Measurements from ENCODE around the gene ZNF420. TPM values are rescaled to one million over a fixed set of nuclear protein-coding genes. Genes with fewer than 3 reads are reported as not detected.
A peak's percentile ranks its signal among the peaks of the same experiment; 100 is the strongest.

ZNF420 gene
- total and polyA plus RNA-seq, 4 donors, result 1.1 to 11.8 (median 7.4) TPM

- H3K4me1 ChIP-seq (ENCODE audit: control insufficient read depth in 1 of 2, insufficient read depth in 2 of 2, low read length in 2 of 2), result no peaks in the 10 kb centered on the region
- H3K36me3 ChIP-seq (ENCODE audit: control insufficient read depth in 1 of 2, insufficient read depth in 2 of 2, low read length in 1 of 2), result peaks cover 5% of the 10 kb centered on the region in 2 donors
- DNase-seq (peak; percentile 95), ATAC-seq (ENCODE audit: low FRiP score) (peak; percentile 100)
- intact Hi-C loops (cut with DNase I), result loop anchor here (2.0 to 10.0 kb wide), 4 partner anchors 38 to 200 kb away; partner anchors contain the start of genes ZNF420 (in 1 of the 2) and ZNF585B (in 1 of the 2)
- H3K9me3 ChIP-seq (ENCODE audit: control insufficient read depth, low read length), result peaks cover 5% of the 10 kb centered on the region
- H3K27me3 ChIP-seq (ENCODE audit: control insufficient read depth in 1 of 2, insufficient read depth in 2 of 2, low read length in 1 of 2), result no peaks in the 10 kb centered on the region
- peak within 1 kb of the TSS; percentile 63 to 100 for H3K4me3 ChIP-seq (ENCODE audit: low read length in 2 of 2)
- peak within 1 kb of the TSS in 1 of 2 donors; percentile 64 for H3K27ac ChIP-seq (ENCODE audit: low read depth in 1 of 2, low read length in 2 of 2)
- WGBS, 2 donors, result 5% methylated on average over 30 of the region's 30 CpGs
Observed at GRCh38 chr19:37172368-37173366, 94.4 kb downstream of the ZNF420 start, which contains the start of gene ZNF585A. Gene ZNF585A (minus strand): TSS chr19:37172695. CDS start chr19:37169910, 2,785 bp downstream.

Other genes starting within 250 kb of the ZNF420 start
- 10 to 100 TPM in 1 of 2 donors, 1 to 10 TPM in 1; 7.6 to 11.8 TPM for gene ZNF790, start 240.0 kb upstream of the ZNF420 start, total RNA-seq
- gene ZNF790, start 240.0 kb upstream of the ZNF420 start, polyA plus RNA-seq, result 1 to 10 TPM; 1.9 to 5.5 TPM
- gene ZNF345, start 227.6 kb upstream of the ZNF420 start, total RNA-seq, result 10 to 100 TPM in 1 of 2 donors, 1 to 10 TPM in 1; 6.8 to 10.7 TPM
- gene ZNF345, start 227.6 kb upstream of the ZNF420 start, polyA plus RNA-seq, result 1 to 10 TPM; 4.0 to 7.8 TPM
- 1 to 10 TPM; 3.1 to 3.5 TPM for gene ZNF829, start 162.1 kb upstream of the ZNF420 start, total RNA-seq
- 1 to 10 TPM in 1 of 2 donors, under 1 TPM in 1; 0.75 to 2.6 TPM for gene ZNF829, start 162.1 kb upstream of the ZNF420 start, polyA plus RNA-seq
- gene ZNF568, start 162.1 kb upstream of the ZNF420 start, total RNA-seq, result 10 to 100 TPM; 14.0 to 15.8 TPM
- 1 to 10 TPM; 6.4 to 7.8 TPM for gene ZNF568, start 162.1 kb upstream of the ZNF420 start, polyA plus RNA-seq
- gene ZNF585A, start 94.3 kb downstream of the ZNF420 start, total RNA-seq, result 10 to 100 TPM in 1 of 2 donors, 1 to 10 TPM in 1; 8.6 to 15.1 TPM
- gene ZNF585A, start 94.3 kb downstream of the ZNF420 start, polyA plus RNA-seq, result 10 to 100 TPM; 14.5 to 17.7 TPM
- 10 to 100 TPM; 14.5 to 21.6 TPM for gene ZNF585B, start 132.1 kb downstream of the ZNF420 start, total RNA-seq
- 1 to 10 TPM; 2.9 to 7.3 TPM for gene ZNF585B, start 132.1 kb downstream of the ZNF420 start, polyA plus RNA-seq
- gene ZNF383, start 139.8 kb downstream of the ZNF420 start, total RNA-seq, result 10 to 100 TPM in 1 of 2 donors, 1 to 10 TPM in 1; 10.0 to 16.1 TPM
- gene ZNF383, start 139.8 kb downstream of the ZNF420 start, polyA plus RNA-seq, result 10 to 100 TPM in 1 of 2 donors, 1 to 10 TPM in 1; 7.0 to 10.8 TPM